Neuronal stem cell (in vitro differentiated cells): ENCODE data around the gene CIP2A.

Experiments
- DNase-seq: peaks from one replicate; pipeline ENCODE4 v3.0.0-alpha.2; 2013; ENCODE audit warnings: low spot score
- H2AFZ ChIP-seq: one replicate; pipeline ENCODE4 v1.6.1; 2013; ENCODE audit warnings: mild to moderate bottlenecking, low read length, inconsistent platforms
- H2AK5ac ChIP-seq: 2 replicates; pipeline ENCODE4 v1.6.1; 2013; ENCODE audit warnings: low read depth, mild to moderate bottlenecking, inconsistent platforms, low read length, moderate library complexity, mixed read lengths
- H2BK120ac ChIP-seq: 2 replicates; pipeline ENCODE4 v1.6.1; 2013; ENCODE audit warnings: low read depth, mild to moderate bottlenecking, inconsistent platforms, low read length, moderate library complexity, mixed read lengths
- H2BK12ac ChIP-seq: one replicate; pipeline ENCODE4 v1.6.1; 2013; ENCODE audit warnings: low read length, inconsistent platforms
- H2BK15ac ChIP-seq: 2 replicates; pipeline ENCODE4 v1.6.1; 2013; ENCODE audit warnings: mild to moderate bottlenecking, low read length, inconsistent platforms, mixed read lengths
- H2BK5ac ChIP-seq: one replicate; pipeline ENCODE4 v1.6.1; 2013; ENCODE audit warnings: inconsistent platforms, mild to moderate bottlenecking, low read length, moderate library complexity
- H3K14ac ChIP-seq: one replicate; pipeline ENCODE4 v1.6.1; 2013; ENCODE audit warnings: low read length, inconsistent platforms
- H3K18ac ChIP-seq: 2 replicates; pipeline ENCODE4 v1.6.1; 2013; ENCODE audit warnings: low read length, inconsistent platforms
- H3K23ac ChIP-seq: 2 replicates; pipeline ENCODE4 v1.6.1; 2013; ENCODE audit warnings: low read depth, mild to moderate bottlenecking, mixed read lengths, low read length, inconsistent platforms; ENCODE audit not compliant: poor library complexity
- H3K27ac ChIP-seq: replicated peaks from 3 replicates; pipeline ENCODE4 v1.5.1; 2013; ENCODE audit warnings: low read length, inconsistent platforms
- H3K27me3 ChIP-seq, 3 experiments: 2 replicates each; pipeline ENCODE4 v1.6.1; 2013; ENCODE audit warnings: low read length in 3 of 3, mild to moderate bottlenecking in 2 of 3, inconsistent platforms in 1 of 3, low read depth in 1 of 3, mixed read lengths in 1 of 3, moderate library complexity in 1 of 3; ENCODE audit not compliant: control insufficient read depth in 3 of 3, insufficient read depth in 3 of 3
- H3K36me3 ChIP-seq, 2 donors: replicated peaks in 1 of 2; 2 replicates each; pipeline ENCODE4 v1.6.1; 2013; ENCODE audit warnings: low read length in 2 of 2; ENCODE audit not compliant: control insufficient read depth in 2 of 2, insufficient read depth in 2 of 2
- H3K4ac ChIP-seq: 2 replicates; pipeline ENCODE4 v1.6.1; 2013; ENCODE audit warnings: inconsistent platforms, mild to moderate bottlenecking, low read length, moderate library complexity
- H3K4me1 ChIP-seq, 2 donors: 1 replicate in 1 of 2; 2 replicates in 1 of 2; pipeline ENCODE4 v1.6.1; 2013; ENCODE audit warnings: low read length in 2 of 2, low read depth in 1 of 2; ENCODE audit not compliant: control insufficient read depth in 2 of 2, insufficient read depth in 1 of 2
- H3K4me2 ChIP-seq: one replicate; pipeline ENCODE4 v1.6.1; 2013; ENCODE audit warnings: mild to moderate bottlenecking, low read length, inconsistent platforms; ENCODE audit not compliant: insufficient read depth, poor library complexity, severe bottlenecking
- H3K4me3 ChIP-seq, 2 donors: 2 replicates each; pipeline ENCODE4 v1.5.1; 2013; ENCODE audit warnings: low read length in 2 of 2, mild to moderate bottlenecking in 2 of 2, inconsistent platforms in 1 of 2, moderate library complexity in 1 of 2
- H3K79me1 ChIP-seq: one replicate; pipeline ENCODE4 v1.6.1; 2013; ENCODE audit warnings: low read depth, mild to moderate bottlenecking, inconsistent platforms, low read length, moderate library complexity
- H3K9ac ChIP-seq: one replicate; pipeline ENCODE4 v1.6.1; 2013; ENCODE audit warnings: mild to moderate bottlenecking, low read depth, low read length, inconsistent platforms; ENCODE audit not compliant: poor library complexity
- H3K9me3 ChIP-seq, 2 donors: replicated peaks in 1 of 2; 2 replicates each; pipeline versions ENCODE3 to v1.6.1; 2013; ENCODE audit warnings: low read length in 2 of 2, mild to moderate bottlenecking in 2 of 2, inconsistent platforms in 1 of 2, low read depth in 1 of 2, mixed read lengths in 1 of 2, moderate library complexity in 1 of 2; ENCODE audit not compliant: control insufficient read depth in 2 of 2, insufficient read depth in 1 of 2
- H4K8ac ChIP-seq: one replicate; pipeline ENCODE4 v1.6.1; 2013; ENCODE audit warnings: low read depth, mild to moderate bottlenecking, inconsistent platforms, low read length, moderate library complexity
- H4K91ac ChIP-seq: one replicate; pipeline ENCODE4 v1.6.1; 2013; ENCODE audit warnings: low read length, low read depth, mild to moderate bottlenecking, inconsistent platforms; ENCODE audit not compliant: poor library complexity
- WGBS, 2 donors: extraction: QIAGEN DNeasy Blood & Tissue Kit; methylation state at CpG; one replicate each; pipeline ENCODE4 v1.1.7; 2013; ENCODE audit warnings: missing lambda C conversion rate in 2 of 2, mixed read lengths in 1 of 2; ENCODE audit not compliant: insufficient read length in 2 of 2, insufficient replicate concordance in 1 of 2; ENCODE audit errors: extremely low coverage in 2 of 2; 5-methylcytosine and 5-hydroxymethylcytosine counted together

The CIP2A gene

DNA sequence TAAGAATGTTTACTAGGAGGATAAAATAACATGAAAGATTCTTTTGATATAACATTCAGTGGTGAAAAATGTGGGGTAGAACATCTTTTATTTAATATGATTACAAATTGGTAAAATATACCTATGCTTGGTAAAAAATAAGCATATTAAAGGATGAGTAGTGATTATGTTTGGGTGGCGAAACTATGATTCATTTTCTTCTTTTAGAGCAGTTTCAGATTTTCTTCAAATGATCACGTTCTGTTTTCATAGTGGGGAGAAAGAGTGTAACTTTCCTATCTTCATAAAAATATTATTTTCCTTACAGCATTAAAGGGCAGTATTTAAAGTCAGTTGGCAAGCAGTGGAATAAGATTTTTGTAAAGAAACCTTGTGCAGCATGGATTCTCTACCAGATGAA, 15.8 kb upstream of the CIP2A start:
- H3K36me3 ChIP-seq, result peaks cover 2 to 20% of the 10 kb centered on the region in 2 donors
- no peaks in the 10 kb centered on the region for H3K79me1 ChIP-seq
- no peak overlapping the region for H3K23ac ChIP-seq
- peaks cover 0 to 6% of the 10 kb centered on the region in 2 donors for H3K9me3 ChIP-seq
- no peak overlapping the region for H2BK5ac ChIP-seq
- peaks cover 2 to 3% of the 10 kb centered on the region in 2 donors for H3K4me1 ChIP-seq
- H3K9ac ChIP-seq, result no peak overlapping the region
- no peak overlapping the region for H3K18ac ChIP-seq
- H3K27ac ChIP-seq, result no peak overlapping the region
- WGBS, 2 donors, result no CpG with 5 or more reads among the region's 2 CpGs
- no peak overlapping the region for H2AFZ ChIP-seq
- no peak overlapping the region for H4K91ac ChIP-seq
- no peak overlapping the region for H3K4me2 ChIP-seq
- no peak overlapping the region for H4K8ac ChIP-seq
- DNase-seq, result no peak
- H3K27me3 ChIP-seq, result no peaks in the 10 kb centered on the region
- H3K4ac ChIP-seq, result no peak overlapping the region
- H2BK15ac ChIP-seq, result no peak overlapping the region
- no peak overlapping the region for H2AK5ac ChIP-seq
- H3K14ac ChIP-seq, result no peak overlapping the region
- no peak overlapping the region for H2BK120ac ChIP-seq
- no peak overlapping the region for H2BK12ac ChIP-seq
- H3K4me3 ChIP-seq, result no peak overlapping the region

DNA sequence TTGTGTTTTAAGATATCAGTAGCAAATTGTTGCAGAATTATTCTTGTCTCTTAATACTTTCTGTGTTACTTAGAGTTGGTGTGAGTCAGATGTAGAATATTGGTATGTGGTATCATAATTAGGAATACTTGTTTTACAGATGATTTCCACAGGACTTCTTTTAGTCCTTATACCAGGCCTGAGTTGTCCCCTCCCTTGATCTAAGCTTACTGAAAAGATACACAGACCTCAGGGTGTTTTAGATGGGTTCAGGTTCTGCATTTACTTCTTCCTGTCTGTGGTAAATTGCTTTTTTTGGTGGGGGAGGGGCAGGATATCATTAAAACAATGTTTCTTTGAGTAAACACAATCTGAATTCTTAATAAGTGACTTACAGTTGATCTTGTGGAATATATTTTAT, 14.5 kb upstream of the CIP2A start:
- no peak overlapping the region for H2AFZ ChIP-seq
- no peak overlapping the region for H2AK5ac ChIP-seq
- no peak overlapping the region for H4K91ac ChIP-seq
- no peak overlapping the region for H3K9ac ChIP-seq
- H3K4me3 ChIP-seq, result no peak overlapping the region
- no peak overlapping the region for H4K8ac ChIP-seq
- H3K4ac ChIP-seq, result no peak overlapping the region
- H2BK12ac ChIP-seq, result no peak overlapping the region
- no peak overlapping the region for H3K27ac ChIP-seq
- peaks cover 2 to 14% of the 10 kb centered on the region in 2 donors for H3K36me3 ChIP-seq
- no peak overlapping the region for H2BK5ac ChIP-seq
- H3K27me3 ChIP-seq, result no peaks in the 10 kb centered on the region
- H2BK15ac ChIP-seq, result no peak overlapping the region
- H2BK120ac ChIP-seq, result no peak overlapping the region
- no peaks in the 10 kb centered on the region for H3K79me1 ChIP-seq
- H3K18ac ChIP-seq, result no peak overlapping the region
- no peak overlapping the region for H3K23ac ChIP-seq
- H3K9me3 ChIP-seq, result peaks cover 0 to 6% of the 10 kb centered on the region in 2 donors
- H3K4me1 ChIP-seq, result peaks cover 2 to 3% of the 10 kb centered on the region in 2 donors
- DNase-seq, result no peak
- no peak overlapping the region for H3K14ac ChIP-seq
- no peak overlapping the region for H3K4me2 ChIP-seq

DNA sequence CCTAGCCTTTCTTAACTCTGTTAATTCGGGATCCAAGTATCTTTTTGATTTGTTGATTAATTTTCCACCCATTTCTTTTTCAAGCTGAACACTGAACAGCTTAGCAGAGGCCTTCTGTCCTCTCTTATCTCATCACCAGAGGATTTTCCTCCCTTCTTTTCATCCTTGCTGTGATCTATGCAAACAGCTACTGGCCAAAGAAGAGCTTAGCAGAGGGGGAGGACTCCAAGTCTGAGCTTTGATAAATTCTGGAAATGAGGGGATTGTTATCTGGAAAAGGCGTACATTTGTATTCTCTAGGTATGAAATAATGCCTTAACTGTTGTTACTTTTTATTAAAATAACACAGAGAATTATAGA, 13.7 kb upstream of the CIP2A start:
- Histone ChIP-seq H3K9ac (no peak overlapping the region), H2BK12ac (no peak overlapping the region), H3K4me2 (no peak overlapping the region), H3K18ac (no peak overlapping the region), H2AFZ (no peak overlapping the region), H3K4me3 (no peak overlapping the region), H4K91ac (no peak overlapping the region), H3K14ac (no peak overlapping the region), H2BK15ac (no peak overlapping the region), H3K4ac (no peak overlapping the region), H2AK5ac (no peak overlapping the region), H3K36me3 (peaks cover 2 to 12% of the 10 kb centered on the region in 2 donors), H2BK120ac (no peak overlapping the region), H2BK5ac (no peak overlapping the region), H4K8ac (no peak overlapping the region), H3K4me1 (peaks cover 2 to 3% of the 10 kb centered on the region in 2 donors), H3K23ac (no peak overlapping the region), H3K79me1 (no peaks in the 10 kb centered on the region), H3K27me3 (no peaks in the 10 kb centered on the region), H3K27ac (peak overlapping the region; percentile 6), H3K9me3 (peaks cover 0 to 6% of the 10 kb centered on the region in 2 donors)
- no CpG with 5 or more reads among the region's 2 CpGs for WGBS, 2 donors
- no peak for DNase-seq

DNA sequence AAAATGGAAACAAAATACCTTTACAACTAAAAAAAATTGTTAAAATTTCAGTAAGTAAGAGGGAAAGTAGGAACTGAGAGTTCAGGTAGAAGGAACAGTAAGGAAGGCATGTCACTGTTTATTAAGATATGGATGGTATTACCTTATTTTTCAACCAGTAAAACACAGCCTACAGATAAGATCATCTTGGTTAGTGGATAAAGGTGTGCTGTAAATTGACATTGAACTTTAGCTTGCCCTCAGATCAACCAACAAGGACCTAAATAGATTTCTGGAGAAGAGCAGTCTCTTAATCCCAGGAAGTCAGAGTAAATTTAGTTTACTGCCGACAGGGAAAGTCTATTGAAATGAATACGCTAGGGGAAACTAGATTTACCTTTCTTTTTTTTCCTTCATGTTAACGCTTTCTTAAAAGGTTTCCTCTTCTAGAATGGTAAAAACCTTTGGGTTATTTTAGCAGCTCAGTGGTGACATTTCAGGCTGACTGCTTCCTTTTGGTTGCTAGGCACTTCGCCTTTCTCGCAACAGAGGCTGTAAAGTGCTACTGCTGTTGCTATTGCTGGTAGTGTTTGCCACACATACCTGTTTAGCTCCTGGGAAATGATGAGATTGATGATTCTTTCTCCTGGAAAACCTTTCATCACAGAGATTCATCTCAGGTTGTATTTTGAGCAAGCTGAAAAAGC, 13.2 kb upstream of the CIP2A start:
- Histone ChIP-seq H3K36me3 (peaks cover 2 to 12% of the 10 kb centered on the region in 2 donors), H3K9ac (no peak overlapping the region), H2BK120ac (no peak overlapping the region), H4K8ac (no peak overlapping the region), H3K27ac (peak overlapping the region; percentile 6), H3K14ac (no peak overlapping the region), H3K27me3 (no peaks in the 10 kb centered on the region), H3K4me1 (peaks cover 2 to 3% of the 10 kb centered on the region in 2 donors), H2AFZ (no peak overlapping the region), H2BK12ac (no peak overlapping the region), H3K18ac (no peak overlapping the region), H2AK5ac (no peak overlapping the region), H3K4ac (no peak overlapping the region), H2BK5ac (no peak overlapping the region), H3K23ac (no peak overlapping the region), H3K4me2 (no peak overlapping the region), H3K79me1 (no peaks in the 10 kb centered on the region), H2BK15ac (no peak overlapping the region), H4K91ac (no peak overlapping the region), H3K9me3 (peaks cover 0 to 6% of the 10 kb centered on the region in 2 donors), H3K4me3 (no peak overlapping the region)
- DNase-seq, result no peak
- WGBS, 2 donors, result no CpG with 5 or more reads among the region's 5 CpGs
